H1 (cell line): ENCODE measurements around the gene PRDM5. TPM values are rescaled to one million over a fixed set of nuclear protein-coding genes. Genes with fewer than 3 reads are reported as not detected.

Experiments
- CTCF ChIA-PET: fragments of 300-600 bp; sonication (Branson Sonifier 250); formaldehyde crosslinking; loops from one replicate; lab custom pipeline; 2021; ENCODE audit not compliant: partially characterized antibody; lab: Charles Lee
- POLR2A ChIA-PET: fragments of 300-600 bp; sonication (Branson Sonifier 250); formaldehyde crosslinking; loops from one replicate; lab custom pipeline; 2021; ENCODE audit warnings: inconsistent platforms; ENCODE audit not compliant: partially characterized antibody; lab: Charles Lee
- DNase-seq, 2 experiments: peaks; one replicate each; pipeline versions ENCODE4 v3.0.0 to v3.0.0-alpha.2; 2010 to 2022; ENCODE audit warnings: low spot score in 2 of 2, low read depth in 1 of 2, mixed read lengths in 1 of 2
- FAIRE-seq: peaks from 2 replicates; lab custom pipeline; 2011; peaks lifted over from hg19 to GRCh38; lab: Jason Lieb, UNC
- H2AFZ ChIP-seq: 2 replicates; pipeline ENCODE4 v1.8.1; 2012; ENCODE audit warnings: low read length, inconsistent platforms
- H2AK5ac ChIP-seq: 2 replicates; pipeline ENCODE4 v1.6.1; 2013; ENCODE audit warnings: low read depth, low read length
- H2BK120ac ChIP-seq: replicated peaks from 2 replicates; pipeline ENCODE3; 2013; ENCODE audit warnings: low read depth, low read length, inconsistent platforms
- H2BK12ac ChIP-seq: 2 replicates; pipeline ENCODE4 v1.6.1; 2013; ENCODE audit warnings: low read depth, low read length
- H2BK15ac ChIP-seq: 2 replicates; pipeline ENCODE4 v1.6.1; 2013; ENCODE audit warnings: low read length
- H2BK20ac ChIP-seq: 2 replicates; pipeline ENCODE4 v1.6.1; 2013; ENCODE audit warnings: low read length
- H2BK5ac ChIP-seq: 2 replicates; pipeline ENCODE4 v1.6.1; 2013; ENCODE audit warnings: low read depth, low read length
- H3K14ac ChIP-seq: 2 replicates; pipeline ENCODE4 v1.6.1; 2013; ENCODE audit warnings: inconsistent platforms; ENCODE audit not compliant: insufficient read length
- H3K18ac ChIP-seq: 2 replicates; pipeline ENCODE4 v1.6.1; 2013; ENCODE audit warnings: low read length; ENCODE audit errors: extremely low read depth
- H3K23ac ChIP-seq: 2 replicates; pipeline ENCODE4 v1.6.1; 2013; ENCODE audit warnings: inconsistent platforms; ENCODE audit not compliant: insufficient read length
- H3K23me2 ChIP-seq: 2 replicates; pipeline ENCODE4 v1.6.1; 2013; ENCODE audit warnings: low read depth, low read length
- H3K27ac ChIP-seq: 2 replicates; pipeline ENCODE4 v1.6.1; 2011; ENCODE audit warnings: low read depth, low read length, inconsistent platforms
- H3K27me3 ChIP-seq, 4 experiments: replicated peaks in 1 of 4; 1 replicate in 1 of 4; 2 replicates in 3 of 4; pipeline versions ENCODE4 v1.6.1 to v1.8.1; 2011 to 2013; ENCODE audit warnings: low read length in 3 of 4, mild to moderate bottlenecking in 3 of 4, inconsistent platforms in 2 of 4, mixed read lengths in 2 of 4, moderate library complexity in 1 of 4; ENCODE audit not compliant: control insufficient read depth in 3 of 4, insufficient read depth in 3 of 4; ENCODE audit errors: extremely low read depth in 1 of 4
- H3K36me3 ChIP-seq, 4 experiments: 2 replicates each; pipeline versions ENCODE4 v1.6.1 to v1.8.1; 2011 to 2013; ENCODE audit warnings: mild to moderate bottlenecking in 4 of 4, low read length in 3 of 4, moderate library complexity in 2 of 4, control low read depth in 1 of 4, inconsistent platforms in 1 of 4; ENCODE audit not compliant: insufficient read depth in 4 of 4, control insufficient read depth in 2 of 4
- H3K4ac ChIP-seq: replicated peaks from 2 replicates; pipeline ENCODE3; 2013; ENCODE audit warnings: low read length, low read depth, mixed read lengths, inconsistent platforms; ENCODE audit not compliant: insufficient read length
- H3K4me1 ChIP-seq, 4 experiments: replicated peaks in 1 of 4; 1 replicate in 1 of 4; 2 replicates in 3 of 4; pipeline versions ENCODE4 v1.6.1 to v1.8.1; 2011 to 2013; ENCODE audit warnings: low read length in 3 of 4, inconsistent platforms in 2 of 4, mixed read lengths in 1 of 4; ENCODE audit not compliant: insufficient read depth in 4 of 4, control insufficient read depth in 3 of 4
- H3K4me2 ChIP-seq, 2 experiments: 2 replicates each; pipeline versions ENCODE4 v1.6.1 to v1.8.1; 2011 to 2013; ENCODE audit warnings: low read depth in 2 of 2, low read length in 2 of 2, control low read depth in 1 of 2, inconsistent platforms in 1 of 2, mild to moderate bottlenecking in 1 of 2; ENCODE audit not compliant: insufficient read depth in 1 of 2
- H3K4me3 ChIP-seq, 4 experiments: fragments of 200-600, 300-600 bp in 1 of 4; sonication (generic), shearing (Covaris generic), sonication (Bioruptor Twin) in 1 of 4; 2 replicates each; pipeline versions ENCODE4 v1.5.1 to v1.8.1; 2011 to 2016; ENCODE audit warnings: low read length in 4 of 4, low read depth in 3 of 4, control low read depth in 2 of 4, inconsistent platforms in 2 of 4, mild to moderate bottlenecking in 2 of 4, mixed read lengths in 1 of 4, moderate library complexity in 1 of 4; ENCODE audit not compliant: insufficient read depth in 2 of 4; ENCODE audit errors: extremely low read depth in 1 of 4
- H3K56ac ChIP-seq: replicated peaks from 2 replicates; pipeline ENCODE3; 2013; ENCODE audit warnings: low read depth, mild to moderate bottlenecking, mixed read lengths, low read length, inconsistent platforms; ENCODE audit not compliant: insufficient read length
- H3K79me1 ChIP-seq: 2 replicates; pipeline ENCODE4 v1.6.1; 2013; ENCODE audit warnings: low read depth, low read length, control low read depth
- H3K79me2 ChIP-seq, 2 experiments: 2 replicates each; pipeline versions ENCODE4 v1.6.1 to v1.8.1; 2012 to 2013; ENCODE audit warnings: low read length in 2 of 2, mild to moderate bottlenecking in 2 of 2, inconsistent platforms in 1 of 2; ENCODE audit not compliant: insufficient read depth in 2 of 2, control insufficient read depth in 1 of 2
- H3K9ac ChIP-seq, 4 experiments: replicated peaks in 1 of 4; 1 replicate in 1 of 4; 2 replicates in 3 of 4; pipeline versions ENCODE4 v1.6.1 to v1.8.1; 2011 to 2013; ENCODE audit warnings: low read depth in 3 of 4, low read length in 3 of 4, control low read depth in 2 of 4, mild to moderate bottlenecking in 2 of 4, moderate library complexity in 2 of 4, inconsistent platforms in 1 of 4; ENCODE audit errors: extremely low read depth in 1 of 4
- H3K9me3 ChIP-seq, 2 experiments: 2 replicates each; pipeline versions ENCODE4 v1.6.1 to v1.8.1; 2012 to 2013; ENCODE audit warnings: mild to moderate bottlenecking in 2 of 2, moderate library complexity in 2 of 2, control low read depth in 1 of 2, inconsistent platforms in 1 of 2, low read depth in 1 of 2, low read length in 1 of 2, mixed read lengths in 1 of 2; ENCODE audit not compliant: insufficient read depth in 2 of 2
- H4K20me1 ChIP-seq, 2 experiments: replicated peaks in 1 of 2; 2 replicates each; pipeline versions ENCODE3 to v1.8.1; 2011 to 2013; ENCODE audit warnings: inconsistent platforms in 2 of 2, low read length in 2 of 2, mild to moderate bottlenecking in 1 of 2; ENCODE audit not compliant: insufficient read depth in 2 of 2, control insufficient read depth in 1 of 2
- H4K5ac ChIP-seq: 2 replicates; pipeline ENCODE4 v1.6.1; 2013; ENCODE audit warnings: low read length, low read depth, mixed read lengths, inconsistent platforms; ENCODE audit not compliant: insufficient read length
- H4K8ac ChIP-seq: 2 replicates; pipeline ENCODE4 v1.8.0; 2013; ENCODE audit warnings: mild to moderate bottlenecking, moderate library complexity, low read length, inconsistent platforms; ENCODE audit not compliant: insufficient read depth; ENCODE audit errors: extremely low read depth
- H4K91ac ChIP-seq: replicated peaks from 2 replicates; pipeline ENCODE3; 2013; ENCODE audit warnings: low read length, mixed read lengths, inconsistent platforms; ENCODE audit not compliant: insufficient read length
- BCL11A ChIP-seq, 2 experiments: IDR thresholded peaks; one replicate each; pipeline ENCODE4 v1.6.1; 2011; ENCODE audit warnings: low read depth in 2 of 2, low read length in 2 of 2, mild to moderate bottlenecking in 2 of 2
- CHD2 ChIP-seq: IDR thresholded peaks from 2 replicates; pipeline ENCODE4 v1.6.1; 2012; ENCODE audit warnings: low read length, improper control_type of control experiment
- HDAC6 ChIP-seq: IDR thresholded peaks from one replicate; pipeline ENCODE4 v1.7.1; 2012; ENCODE audit warnings: low read depth, mild to moderate bottlenecking, inconsistent platforms, low read length, moderate library complexity
- JUND ChIP-seq: IDR thresholded peaks from 2 replicates; pipeline ENCODE4 v1.6.1; 2011; ENCODE audit warnings: mild to moderate bottlenecking, improper control_type of control experiment, low read length
- KDM1A ChIP-seq: fragments of 200-600, 300-600 bp; sonication (generic); IDR thresholded peaks from 2 replicates; pipeline ENCODE4 v1.7.1; 2016; ENCODE audit warnings: mild to moderate bottlenecking, low read length, borderline replicate concordance
- RFX5 ChIP-seq: IDR thresholded peaks from 2 replicates; pipeline ENCODE4 v1.6.1; 2011; ENCODE audit warnings: low read depth, low read length, improper control_type of control experiment, borderline replicate concordance
- SP2 ChIP-seq: IDR thresholded peaks from 2 replicates; pipeline ENCODE4 v1.6.1; 2012; ENCODE audit warnings: mild to moderate bottlenecking, low read length, inconsistent platforms
- TAF1 ChIP-seq: IDR thresholded peaks from 2 replicates; pipeline ENCODE4 v1.6.1; 2011; ENCODE audit warnings: mild to moderate bottlenecking, low read depth, low read length
- TEAD4 ChIP-seq: IDR thresholded peaks from 2 replicates; pipeline ENCODE4 v1.6.1; 2012; ENCODE audit warnings: low read depth, low read length, inconsistent platforms, mixed read lengths
- YY1 ChIP-seq: IDR thresholded peaks from 2 replicates; pipeline ENCODE4 v1.6.1; 2011; ENCODE audit warnings: low read depth, mild to moderate bottlenecking, low read length
- WGBS, 2 experiments: shearing (Covaris generic) in 1 of 2; methylation state at CpG; one replicate each; pipeline versions ENCODE4 v1.1.6 to v1.1.7; 2013 to 2015; ENCODE audit warnings: low lambda C conversion rate in 2 of 2, mixed read lengths in 2 of 2, inconsistent platforms in 1 of 2, low coverage in 1 of 2, missing lambda C conversion rate in 1 of 2; ENCODE audit not compliant: insufficient replicate concordance in 2 of 2, insufficient coverage in 1 of 2, insufficient read length in 1 of 2; ENCODE audit errors: extremely low coverage in 1 of 2, missing lambda C conversion rate in 1 of 2; 5-methylcytosine and 5-hydroxymethylcytosine counted together
- polyA plus RNA-seq, 7 experiments: library from polyadenylated mRNA; depleted of rRNA in 3 of 7; stranded (reverse) in 5 of 7; unstranded in 2 of 7; fragments of >200 nt in 5 of 7; fragments of 200-250 nt in 2 of 7; gene quantifications; 1 replicate in 5 of 7; 2 replicates in 1 of 7; 4 replicates in 1 of 7; pipeline versions ENCODE4 v1.2.1 to v1.2.3, GENCODE V29; 2011 to 2013; ENCODE audit warnings: missing spikeins in 2 of 7, mixed read lengths in 2 of 7
- total RNA-seq: library from RNA; stranded (reverse); fragmentation: NEBNext Ultra II Directional; extraction: Animal tissue kit (Norgen Biotek cat#: 25700); gene quantifications from 2 replicates; pipeline ENCODE4 v1.2.1, GENCODE V29; 2021
- TF ChIP-seq, protein P1 (sequence below): IDR thresholded peaks from 2 replicates; pipeline ENCODE4 v1.6.1; 2012; ENCODE audit warnings: low read length, inconsistent platforms
- TF ChIP-seq, protein P2 (sequence below): IDR thresholded peaks from 2 replicates; pipeline ENCODE4 v1.6.1; 2011; ENCODE audit warnings: low read depth, mild to moderate bottlenecking, low read length; ENCODE audit not compliant: insufficient read depth

Gene PRDM5
- total and polyA plus RNA-seq, 2 of the 8 experiments (the other 6 are each of a cell fraction or from before 2014, with no cell fraction given) = 8.2 to 23.4 TPM

DNA sequence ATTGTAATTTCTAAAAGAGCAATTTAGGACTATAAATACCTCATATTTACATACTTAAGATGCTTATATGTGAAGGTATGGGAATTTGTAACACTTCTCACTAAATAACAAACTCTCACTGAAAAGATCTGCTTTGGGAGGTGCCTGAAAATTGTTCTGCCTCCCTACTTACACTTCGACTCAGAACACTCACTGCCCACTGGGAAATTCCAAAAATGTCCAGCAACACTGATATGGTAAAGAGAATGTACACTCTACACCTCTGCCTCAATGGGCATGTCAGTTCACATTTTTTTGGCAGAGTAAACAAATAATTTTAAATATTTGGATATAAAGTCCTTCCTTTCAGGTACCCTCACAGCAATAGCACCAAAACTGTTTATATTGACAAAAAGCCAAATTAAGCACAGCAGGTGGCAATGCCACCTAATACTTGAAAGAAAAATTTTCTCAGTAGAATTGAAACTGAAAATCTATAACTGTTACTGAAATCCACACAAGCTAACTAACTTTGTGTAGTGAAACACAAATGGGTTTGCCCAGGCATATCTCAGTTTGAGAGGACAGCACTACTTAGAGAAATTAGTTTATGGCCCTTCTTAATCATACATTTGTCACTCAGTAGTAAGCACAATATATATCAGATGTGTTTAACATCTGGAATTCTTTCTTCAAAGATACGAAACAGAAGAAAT is 67.1 kb downstream of the PRDM5 start:
- Histone ChIP-seq H4K8ac (no peak overlapping the region), H4K5ac (no peak overlapping the region), H2BK120ac (no peak overlapping the region), H2BK5ac (no peak overlapping the region), H3K27ac (no peak overlapping the region), H2AFZ (no peak overlapping the region), H3K14ac (no peak overlapping the region), H3K18ac (no peak overlapping the region), H3K23ac (no peak overlapping the region), H2BK12ac (no peak overlapping the region), H3K9me3 (no peaks in the 10 kb centered on the region), H3K36me3 (no peaks in the 10 kb centered on the region; a peak in 1 of 8 replicates), H3K9ac (no peak overlapping the region), H4K20me1 (no peaks in the 10 kb centered on the region), H4K91ac (no peak overlapping the region), H3K79me1 (no peaks in the 10 kb centered on the region), H3K4me3 (no peak overlapping the region), H3K23me2 (no peaks in the 10 kb centered on the region), H2BK15ac (no peak overlapping the region), H3K4me2 (no peak overlapping the region), H2BK20ac (no peak overlapping the region), H3K56ac (no peak overlapping the region), H3K4ac (no peak overlapping the region), H2AK5ac (no peak overlapping the region), H3K4me1 (peaks cover 0 to 3% (median 1%) of the 10 kb centered on the region in 4 experiments; a peak in 2 of 7 replicates), H3K79me2 (peaks cover 0 to 4% of the 10 kb centered on the region in 2 experiments; a peak in 2 of 4 replicates), H3K27me3 (no peaks in the 10 kb centered on the region)
- ChIA-PET POLR2A (no interaction called here), CTCF (interaction anchor here (1.3 to 1.8 kb wide), 3 partner anchors 12 to 64 kb away, joined by 3 to 6 read pairs (median 6); no protein-coding TSS in a partner anchor)
- no peak for FAIRE-seq
- DNase-seq = no peak
- WGBS, 2 experiments = 96% methylated on average over 2 of the region's 2 CpGs; no CpG with 5 or more reads in 1 of the 2 experiments
- no peak for TF ChIP-seq HDAC6
- no peak for TF ChIP-seq RFX5
- TF ChIP-seq TAF1 = no peak
- TF ChIP-seq, protein P1, sequence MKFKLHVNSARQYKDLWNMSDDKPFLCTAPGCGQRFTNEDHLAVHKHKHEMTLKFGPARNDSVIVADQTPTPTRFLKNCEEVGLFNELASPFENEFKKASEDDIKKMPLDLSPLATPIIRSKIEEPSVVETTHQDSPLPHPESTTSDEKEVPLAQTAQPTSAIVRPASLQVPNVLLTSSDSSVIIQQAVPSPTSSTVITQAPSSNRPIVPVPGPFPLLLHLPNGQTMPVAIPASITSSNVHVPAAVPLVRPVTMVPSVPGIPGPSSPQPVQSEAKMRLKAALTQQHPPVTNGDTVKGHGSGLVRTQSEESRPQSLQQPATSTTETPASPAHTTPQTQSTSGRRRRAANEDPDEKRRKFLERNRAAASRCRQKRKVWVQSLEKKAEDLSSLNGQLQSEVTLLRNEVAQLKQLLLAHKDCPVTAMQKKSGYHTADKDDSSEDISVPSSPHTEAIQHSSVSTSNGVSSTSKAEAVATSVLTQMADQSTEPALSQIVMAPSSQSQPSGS = no peak
- TF ChIP-seq SP2 = no peak
- no peak for TF ChIP-seq CHD2
- no peak for TF ChIP-seq JUND
- TF ChIP-seq YY1 = no peak
- no peak for TF ChIP-seq KDM1A
- TF ChIP-seq, protein P2, sequence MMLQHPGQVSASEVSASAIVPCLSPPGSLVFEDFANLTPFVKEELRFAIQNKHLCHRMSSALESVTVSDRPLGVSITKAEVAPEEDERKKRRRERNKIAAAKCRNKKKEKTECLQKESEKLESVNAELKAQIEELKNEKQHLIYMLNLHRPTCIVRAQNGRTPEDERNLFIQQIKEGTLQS = no peak
- TF ChIP-seq TEAD4 = no peak
- TF ChIP-seq BCL11A (IDR thresholded peaks at IDR 0.05; ENCODE audit: low read depth in 2 of 2, low read length in 2 of 2) = no peak
